Activated CD8-positive, alpha-beta T cell treated with anti-CD3 and anti-CD28 coated beads for 36 hours (primary cell): ENCODE data around the gene ZNF230. TPM values are rescaled to one million over a fixed set of nuclear protein-coding genes. Genes with fewer than 3 reads are reported as not detected.

Experiments
- ATAC-seq: fragments of 200-7000 bp; cut with Tn5 transposase; one replicate; pipeline ENCODE4 v1.10.0; 2021; ENCODE audit warnings: mild to moderate bottlenecking, moderate library complexity
- CTCF ChIA-PET: fragments of 350-600 bp; sonication (Branson Sonifier 250); formaldehyde crosslinking; loops from one replicate; lab custom pipeline; 2021; ENCODE audit warnings: antibody characterized with exemption; lab: Charles Lee
- POLR2A ChIA-PET: fragments of 350-600 bp; sonication (Branson Sonifier 250); formaldehyde crosslinking; loops from one replicate; lab custom pipeline; 2021; ENCODE audit warnings: antibody characterized with exemption; lab: Charles Lee
- DNase-seq: peaks from one replicate; pipeline ENCODE4 v3.0.0-alpha.2; 2020
- H3K27ac Mint-ChIP-seq: one replicate; pipeline ENCODE4 v1.8.0; 2021; ENCODE audit warnings: mild to moderate bottlenecking, mixed read lengths
- H3K27me3 Mint-ChIP-seq: one replicate; pipeline ENCODE4 v1.8.0; 2021; ENCODE audit warnings: mixed read lengths
- H3K36me3 Mint-ChIP-seq: one replicate; pipeline ENCODE4 v1.8.0; 2021; ENCODE audit warnings: low read depth, mixed read lengths
- H3K4me1 Mint-ChIP-seq: one replicate; pipeline ENCODE4 v1.8.0; 2021; ENCODE audit warnings: low read depth, mixed read lengths
- H3K4me3 Mint-ChIP-seq: one replicate; pipeline ENCODE4 v1.8.0; 2021; ENCODE audit warnings: mild to moderate bottlenecking, moderate library complexity, mixed read lengths
- H3K9me3 Mint-ChIP-seq: one replicate; pipeline ENCODE4 v1.8.0; 2021; ENCODE audit warnings: mixed read lengths
- CTCF ChIP-seq: fragments of 200-600 bp; IDR thresholded peaks from one replicate; pipeline ENCODE4 v1.8.0; 2022; ENCODE audit warnings: antibody characterized with exemption, mild to moderate bottlenecking
- intact Hi-C: fragments of 100-400 bp; cut with micrococcal nuclease; formaldehyde crosslinking; loops from one replicate; pipeline ENCODE4 v1.10.0; 2022
- total RNA-seq, 2 experiments: library from RNA; stranded (reverse); gene quantifications; one replicate each; pipeline ENCODE4 v1.2.3, GENCODE V29; 2021

Gene ZNF230
- total RNA-seq, 2 experiments from 2014 or later: 3.4 to 5.6 TPM

GRCh38 chr19:44026622-44027021 lies 23.9 kb downstream of the ZNF230 start:
- DNase-seq: no peak
- TF ChIP-seq CTCF: no peak
- Mint-ChIP-seq H3K9me3 (peaks cover 41% of the 10 kb centered on the region), H3K27ac (no peak overlapping the region), H3K4me3 (no peak overlapping the region), H3K36me3 (peaks cover 62% of the 10 kb centered on the region), H3K4me1 (peaks cover 18% of the 10 kb centered on the region), H3K27me3 (no peaks in the 10 kb centered on the region)
- CTCF ChIA-PET: no interaction called here
- POLR2A ChIA-PET: no interaction called here
- intact Hi-C loops: no loop called here
- no peak for ATAC-seq

GRCh38 chr19:44032001-44032610 lies 29.3 kb downstream of the ZNF230 start:
- Mint-ChIP-seq H3K4me3 (no peak overlapping the region), H3K4me1 (no peaks in the 10 kb centered on the region), H3K27me3 (no peaks in the 10 kb centered on the region), H3K27ac (no peak overlapping the region), H3K9me3 (peaks cover 63% of the 10 kb centered on the region), H3K36me3 (peaks cover 67% of the 10 kb centered on the region)
- ChIA-PET POLR2A (no interaction called here), CTCF (no interaction called here)
- intact Hi-C loops: no loop called here
- DNase-seq: no peak
- ATAC-seq: no peak
- no peak for TF ChIP-seq CTCF

- H3K27ac Mint-ChIP-seq: no peak overlapping the region
- intact Hi-C loops: no loop called here
- H3K36me3 Mint-ChIP-seq: peaks cover 4% of the 10 kb centered on the region
- ATAC-seq: no peak
- no peak overlapping the region for H3K4me3 Mint-ChIP-seq
- peaks cover 28% of the 10 kb centered on the region for H3K9me3 Mint-ChIP-seq
- TF ChIP-seq CTCF: no peak
- no peaks in the 10 kb centered on the region for H3K4me1 Mint-ChIP-seq
- CTCF ChIA-PET: no interaction called here
- H3K27me3 Mint-ChIP-seq: peaks cover 4% of the 10 kb centered on the region
- POLR2A ChIA-PET: no interaction called here
- DNase-seq: no peak
Measured at GRCh38 chr19:44042147-44042546, 39.4 kb downstream of the ZNF230 start.

GRCh38 chr19:44050740-44051649 lies 48.2 kb downstream of the ZNF230 start:
- intact Hi-C loops: no loop called here
- DNase-seq: peak; percentile 29
- Mint-ChIP-seq H3K27ac (peak overlapping the region; percentile 81), H3K27me3 (no peaks in the 10 kb centered on the region), H3K4me3 (peak overlapping the region; percentile 84), H3K9me3 (peaks cover 8% of the 10 kb centered on the region), H3K36me3 (peaks cover 27% of the 10 kb centered on the region), H3K4me1 (peaks cover 20% of the 10 kb centered on the region)
- POLR2A ChIA-PET: interaction anchor here (0.6 kb wide), 1 partner anchor 476 kb away, joined by 3 read pairs; the partner anchor contains the start of gene XRCC1
- ATAC-seq: peak; percentile 76
- TF ChIP-seq CTCF: no peak
- CTCF ChIA-PET: interaction anchor here (0.7 kb wide), 1 partner anchor 120 kb away, joined by 3 read pairs; no protein-coding TSS in a partner anchor
